Esophagus muscularis mucosa (tissue), 4 donors: ENCODE results near the gene DCAF4. TPM values are rescaled to one million over a fixed set of nuclear protein-coding genes. Genes with fewer than 3 reads are reported as not detected.

Source experiments
- DNase-seq: peaks from one replicate; pipeline ENCODE4 v3.0.0-alpha.2; 2017; ENCODE audit errors: extremely low spot score
- H3K27ac ChIP-seq, 4 donors: fragments of 200-600 bp; sonication (generic); replicated peaks in 1 of 4; 1 replicate in 3 of 4; 2 replicates in 1 of 4; pipeline ENCODE4 v1.5.1; 2016 to 2019; ENCODE audit warnings: mild to moderate bottlenecking in 1 of 4
- H3K27me3 ChIP-seq, 4 donors: fragments of 200-600 bp; sonication (generic); one replicate each; pipeline versions ENCODE4 v1.5.1 to v1.6.0; 2016 to 2019
- H3K36me3 ChIP-seq, 4 donors: fragments of 200-600 bp; sonication (generic); one replicate each; pipeline ENCODE4 v1.5.1; 2016 to 2019
- H3K4me1 ChIP-seq, 4 donors: fragments of 200-600 bp; sonication (generic); one replicate each; pipeline ENCODE4 v1.5.1; 2016 to 2019
- H3K4me3 ChIP-seq, 4 donors: fragments of 200-600 bp; sonication (generic); 1 replicate in 2 of 4; 2 replicates in 2 of 4; pipeline ENCODE4 v1.5.1; 2016 to 2019; ENCODE audit warnings: mild to moderate bottlenecking in 4 of 4, moderate library complexity in 1 of 4
- H3K9me3 ChIP-seq, 4 donors: fragments of 200-600 bp; sonication (generic); 1 replicate in 3 of 4; 2 replicates in 1 of 4; pipeline ENCODE4 v1.5.1; 2016 to 2019
- EP300 ChIP-seq: sonication (generic); formaldehyde crosslinking; IDR thresholded peaks from one replicate; pipeline ENCODE4 v1.6.1; 2017; ENCODE audit warnings: antibody characterized with exemption
- POLR2A ChIP-seq: fragments of 450-650 bp; IDR thresholded peaks from one replicate; pipeline ENCODE4 v1.6.1; 2017; ENCODE audit warnings: antibody characterized with exemption, moderate library complexity, mild to moderate bottlenecking, low read depth
- POLR2AphosphoS5 ChIP-seq, 2 donors: sonication (generic); formaldehyde crosslinking; IDR thresholded peaks; one replicate each; pipeline ENCODE4 v1.6.1; 2017; ENCODE audit warnings: antibody characterized with exemption in 2 of 2
- WGBS: methylation state at CpG from one replicate; pipeline ENCODE4 v1.1.5; 2018; 5-methylcytosine and 5-hydroxymethylcytosine counted together
- intact Hi-C: fragments of 100-400 bp; cut with DNase I; formaldehyde crosslinking; loops from one replicate; pipeline ENCODE4 v1.15.1; 2023
- total RNA-seq, 4 donors: library from RNA; depleted of rRNA; stranded (reverse); fragments of >200 nt; gene quantifications; one replicate each; pipeline versions ENCODE4 v1.1.0 to v1.2.1, GENCODE V29; 2016
- TF ChIP-seq, protein P1 (sequence below), 3 experiments: fragments of 200-600 bp in 2 of 3; fragments of 450-650 bp in 1 of 3; sonication (generic) in 2 of 3; IDR thresholded peaks; one replicate each; pipeline ENCODE4 v1.5.1; 2017 to 2019; ENCODE audit warnings: antibody characterized with exemption in 3 of 3, mild to moderate bottlenecking in 2 of 3, moderate library complexity in 1 of 3

The DCAF4 gene
- total RNA-seq, 4 donors from 2014 or later: 10.9 to 18.7 (median 14.7) TPM

DNA sequence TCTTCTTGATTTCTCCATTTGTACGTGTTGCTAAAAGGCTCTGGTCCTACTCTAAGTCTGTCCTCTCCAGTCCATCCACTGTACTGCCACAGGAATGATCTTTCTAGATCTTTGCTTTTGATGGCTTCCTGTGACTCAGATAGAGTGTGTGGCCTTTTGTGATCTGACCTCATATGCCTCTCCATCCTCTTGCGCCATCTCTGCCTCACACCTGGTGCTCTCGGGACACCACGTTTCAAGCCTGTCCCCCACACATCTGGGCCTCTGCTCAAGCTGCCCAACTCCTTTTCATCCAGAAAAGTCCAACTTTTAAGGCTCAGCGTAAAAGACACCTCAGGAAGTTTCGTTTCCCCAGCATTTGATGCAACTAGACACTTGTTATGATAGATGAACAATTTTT is 39.0 kb downstream of the DCAF4 start:
- Histone ChIP-seq H3K27me3 (no peaks in the 10 kb centered on the region), H3K27ac (no peak overlapping the region), H3K36me3 (peaks cover 13 to 50% (median 37%) of the 10 kb centered on the region in 4 donors), H3K4me3 (no peak overlapping the region), H3K9me3 (no peaks in the 10 kb centered on the region), H3K4me1 (no peaks in the 10 kb centered on the region)
- no peak for DNase-seq
- TF ChIP-seq POLR2AphosphoS5 (IDR thresholded peaks at IDR 0.05) (no peak), EP300 (no peak), POLR2A (no peak)
- TF ChIP-seq, protein P1, sequence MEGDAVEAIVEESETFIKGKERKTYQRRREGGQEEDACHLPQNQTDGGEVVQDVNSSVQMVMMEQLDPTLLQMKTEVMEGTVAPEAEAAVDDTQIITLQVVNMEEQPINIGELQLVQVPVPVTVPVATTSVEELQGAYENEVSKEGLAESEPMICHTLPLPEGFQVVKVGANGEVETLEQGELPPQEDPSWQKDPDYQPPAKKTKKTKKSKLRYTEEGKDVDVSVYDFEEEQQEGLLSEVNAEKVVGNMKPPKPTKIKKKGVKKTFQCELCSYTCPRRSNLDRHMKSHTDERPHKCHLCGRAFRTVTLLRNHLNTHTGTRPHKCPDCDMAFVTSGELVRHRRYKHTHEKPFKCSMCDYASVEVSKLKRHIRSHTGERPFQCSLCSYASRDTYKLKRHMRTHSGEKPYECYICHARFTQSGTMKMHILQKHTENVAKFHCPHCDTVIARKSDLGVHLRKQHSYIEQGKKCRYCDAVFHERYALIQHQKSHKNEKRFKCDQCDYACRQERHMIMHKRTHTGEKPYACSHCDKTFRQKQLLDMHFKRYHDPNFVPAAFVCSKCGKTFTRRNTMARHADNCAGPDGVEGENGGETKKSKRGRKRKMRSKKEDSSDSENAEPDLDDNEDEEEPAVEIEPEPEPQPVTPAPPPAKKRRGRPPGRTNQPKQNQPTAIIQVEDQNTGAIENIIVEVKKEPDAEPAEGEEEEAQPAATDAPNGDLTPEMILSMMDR (IDR thresholded peaks at IDR 0.05): no peak
- intact Hi-C loops: no loop called here
- WGBS: 84% methylated on average over 6 of the region's 6 CpGs

DNA sequence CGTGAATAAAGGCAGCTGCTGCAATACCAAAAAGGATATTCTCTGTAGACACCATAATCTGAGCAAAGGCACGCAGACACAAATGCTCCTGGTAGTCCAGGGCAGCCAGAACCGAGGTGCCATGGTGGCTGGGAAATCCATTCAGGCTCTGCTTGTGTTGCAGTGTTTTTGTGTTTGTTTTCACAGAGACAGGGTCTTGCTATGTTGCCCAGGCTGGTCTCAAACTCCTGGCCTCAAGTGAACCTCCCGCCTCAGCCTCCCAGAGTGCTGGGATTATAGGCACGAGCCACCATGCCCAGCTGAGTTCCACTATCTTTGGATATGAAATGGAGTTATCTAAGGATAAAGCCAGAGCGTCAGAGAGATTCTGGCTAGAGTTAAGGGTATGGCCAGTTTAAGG is 39.8 kb downstream of the DCAF4 start:
- no peaks in the 10 kb centered on the region for H3K4me1 ChIP-seq
- H3K9me3 ChIP-seq: no peaks in the 10 kb centered on the region
- intact Hi-C loops: no loop called here
- peaks cover 20 to 50% (median 39%) of the 10 kb centered on the region in 4 donors for H3K36me3 ChIP-seq
- no peaks in the 10 kb centered on the region for H3K27me3 ChIP-seq
- H3K27ac ChIP-seq: no peak overlapping the region
- H3K4me3 ChIP-seq: no peak overlapping the region
- no peak for DNase-seq
- TF ChIP-seq POLR2AphosphoS5 (IDR thresholded peaks at IDR 0.05): no peak
- no peak for TF ChIP-seq POLR2A
- TF ChIP-seq, protein P1 (IDR thresholded peaks at IDR 0.05): no peak
- TF ChIP-seq EP300: no peak
- 100% methylated on average over 3 of the region's 6 CpGs for WGBS

DNA sequence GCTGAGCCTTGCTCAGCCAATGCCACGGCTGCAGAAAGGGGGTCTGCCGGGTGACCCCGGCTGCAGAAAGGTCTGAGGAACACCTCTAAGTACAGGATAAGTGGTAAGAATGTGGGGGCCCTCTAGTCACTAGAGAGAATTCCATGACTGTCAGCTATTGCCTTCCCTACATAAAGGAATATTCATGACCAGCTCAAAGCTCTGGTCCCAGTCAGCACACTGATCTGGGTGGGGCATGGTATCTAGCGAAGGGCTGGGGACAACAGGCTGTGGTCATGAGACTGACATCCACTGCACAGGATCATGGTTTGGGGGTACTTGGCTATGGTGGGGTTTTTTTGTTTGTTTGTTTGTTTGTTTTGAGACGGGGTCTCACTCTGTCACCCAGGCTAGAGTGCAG is 42.1 kb downstream of the DCAF4 start:
- Histone ChIP-seq H3K4me3 (no peak overlapping the region), H3K36me3 (peaks cover 36 to 64% (median 55%) of the 10 kb centered on the region in 4 donors), H3K9me3 (no peaks in the 10 kb centered on the region), H3K4me1 (no peaks in the 10 kb centered on the region), H3K27me3 (no peaks in the 10 kb centered on the region), H3K27ac (no peak overlapping the region)
- intact Hi-C loops: no loop called here
- WGBS: 96% methylated on average over 5 of the region's 5 CpGs
- TF ChIP-seq EP300: no peak
- TF ChIP-seq, protein P1 (IDR thresholded peaks at IDR 0.05): no peak
- no peak for TF ChIP-seq POLR2A
- TF ChIP-seq POLR2AphosphoS5 (IDR thresholded peaks at IDR 0.05): no peak
- DNase-seq: no peak

DNA sequence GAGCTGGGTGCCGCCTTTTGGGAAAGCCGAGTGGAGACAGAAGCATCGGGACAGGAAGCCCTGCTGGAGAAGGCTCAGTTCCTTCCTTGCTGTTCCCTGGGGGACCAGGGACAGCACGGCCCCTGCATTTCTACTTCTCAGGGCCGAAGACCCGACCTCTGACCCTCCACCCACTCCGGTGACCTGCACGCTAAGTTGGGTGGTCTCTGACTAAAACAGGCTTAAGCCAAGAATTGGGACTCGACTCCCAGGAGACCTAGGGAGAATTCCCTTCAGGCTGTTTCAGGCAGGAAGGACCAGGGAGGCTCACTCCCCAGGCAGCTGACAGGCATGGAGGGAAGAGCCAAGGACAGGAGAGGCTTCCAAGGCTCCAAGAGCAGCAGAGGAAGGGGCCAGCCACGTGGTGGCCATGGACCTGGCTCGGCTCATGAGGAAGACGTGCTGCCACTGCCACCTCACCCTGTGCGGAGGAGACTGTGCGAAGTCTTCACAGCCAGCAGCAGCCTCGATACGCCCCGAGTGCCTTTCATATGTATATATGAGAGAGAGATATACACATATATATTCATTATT is 43.9 kb downstream of the DCAF4 start:
- intact Hi-C loops: no loop called here
- whole genome bisulfite sequencing: 83% methylated on average over 13 of the region's 17 CpGs

More for the DNA sequence above, 43.9 kb downstream of the DCAF4 start:
- Histone ChIP-seq H3K27ac (no peak overlapping the region), H3K4me3 (no peak overlapping the region), H3K36me3 (peaks cover 54 to 82% (median 73%) of the 10 kb centered on the region in 4 donors), H3K27me3 (no peaks in the 10 kb centered on the region), H3K9me3 (no peaks in the 10 kb centered on the region), H3K4me1 (no peaks in the 10 kb centered on the region)
- DNase-seq: no peak
- TF ChIP-seq POLR2A (no peak), EP300 (no peak), POLR2AphosphoS5 (IDR thresholded peaks at IDR 0.05) (no peak)
- TF ChIP-seq, protein P1 (IDR thresholded peaks at IDR 0.05): no peak
